Amniotic stem cell (primary cell): Measurements from ENCODE around the gene UBD.

Experiments
- DNase-seq: peaks from one replicate; lab custom pipeline; 2025; lab: John Stamatoyannopoulos, UW

Gene UBD

GRCh38 chr6:29521006-29521680 lies 38.4 kb downstream of the UBD start:
- no peak for DNase-seq

- no peak for DNase-seq
Measured at GRCh38 chr6:29520232-29520631, 39.3 kb downstream of the UBD start.

- DNase-seq, result no peak
Measured at GRCh38 chr6:29519291-29520010, 40.1 kb downstream of the UBD start.

- no peak for DNase-seq
Measured at GRCh38 chr6:29517728-29518440, 41.6 kb downstream of the UBD start.

- DNase-seq, result no peak
Measured at GRCh38 chr6:29517245-29517644, 42.3 kb downstream of the UBD start.

GRCh38 chr6:29516108-29516507 lies 43.4 kb downstream of the UBD start:
- no peak for DNase-seq

- no peak for DNase-seq
Measured at GRCh38 chr6:29510746-29511300, 48.7 kb downstream of the UBD start.

- DNase-seq, result no peak
Measured at GRCh38 chr6:29510202-29510601, 49.3 kb downstream of the UBD start.

- DNase-seq, result no peak
Measured at GRCh38 chr6:29509711-29510110, 49.8 kb downstream of the UBD start.

GRCh38 chr6:29509239-29509638 lies 50.3 kb downstream of the UBD start:
- no peak for DNase-seq

- DNase-seq, result no peak
Measured at GRCh38 chr6:29507319-29507718, 52.2 kb downstream of the UBD start.

GRCh38 chr6:29506446-29507067 lies 53.0 kb downstream of the UBD start:
- DNase-seq, result no peak

GRCh38 chr6:29505808-29506207 lies 53.7 kb downstream of the UBD start:
- DNase-seq, result no peak
